Measurements from ENCODE around the gene MAG. TPM values are rescaled to one million over a fixed set of nuclear protein-coding genes. Genes with fewer than 3 reads are reported as not detected.

The MAG gene
- total RNA-seq, 4 donors from 2014 or later, result not detected

DNA sequence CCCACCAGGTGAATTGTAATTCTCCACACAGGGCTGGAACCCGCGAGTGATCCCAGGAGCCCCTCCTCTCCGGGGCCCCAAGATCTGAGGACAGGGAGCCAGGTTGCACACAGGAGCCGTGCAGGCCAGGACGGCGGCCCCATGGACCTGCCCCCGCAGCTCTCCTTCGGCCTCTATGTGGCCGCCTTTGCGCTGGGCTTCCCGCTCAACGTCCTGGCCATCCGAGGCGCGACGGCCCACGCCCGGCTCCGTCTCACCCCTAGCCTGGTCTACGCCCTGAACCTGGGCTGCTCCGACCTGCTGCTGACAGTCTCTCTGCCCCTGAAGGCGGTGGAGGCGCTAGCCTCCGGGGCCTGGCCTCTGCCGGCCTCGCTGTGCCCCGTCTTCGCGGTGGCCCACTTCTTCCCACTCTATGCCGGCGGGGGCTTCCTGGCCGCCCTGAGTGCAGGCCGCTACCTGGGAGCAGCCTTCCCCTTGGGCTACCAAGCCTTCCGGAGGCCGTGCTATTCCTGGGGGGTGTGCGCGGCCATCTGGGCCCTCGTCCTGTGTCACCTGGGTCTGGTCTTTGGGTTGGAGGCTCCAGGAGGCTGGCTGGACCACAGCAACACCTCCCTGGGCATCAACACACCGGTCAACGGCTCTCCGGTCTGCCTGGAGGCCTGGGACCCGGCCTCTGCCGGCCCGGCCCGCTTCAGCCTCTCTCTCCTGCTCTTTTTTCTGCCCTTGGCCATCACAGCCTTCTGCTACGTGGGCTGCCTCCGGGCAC is 59.6 kb downstream of the MAG start:
- 88% methylated on average over 46 of the region's 47 CpGs; no CpG with 5 or more reads in 1 of the 2 donors for WGBS, 2 donors (ENCODE audit: low coverage in 1 of 2)
- no peaks in the 10 kb centered on the region for H3K36me3 ChIP-seq
- no peak for TF ChIP-seq POLR2AphosphoS5 (IDR thresholded peaks at IDR 0.05)
- TF ChIP-seq, protein P1, sequence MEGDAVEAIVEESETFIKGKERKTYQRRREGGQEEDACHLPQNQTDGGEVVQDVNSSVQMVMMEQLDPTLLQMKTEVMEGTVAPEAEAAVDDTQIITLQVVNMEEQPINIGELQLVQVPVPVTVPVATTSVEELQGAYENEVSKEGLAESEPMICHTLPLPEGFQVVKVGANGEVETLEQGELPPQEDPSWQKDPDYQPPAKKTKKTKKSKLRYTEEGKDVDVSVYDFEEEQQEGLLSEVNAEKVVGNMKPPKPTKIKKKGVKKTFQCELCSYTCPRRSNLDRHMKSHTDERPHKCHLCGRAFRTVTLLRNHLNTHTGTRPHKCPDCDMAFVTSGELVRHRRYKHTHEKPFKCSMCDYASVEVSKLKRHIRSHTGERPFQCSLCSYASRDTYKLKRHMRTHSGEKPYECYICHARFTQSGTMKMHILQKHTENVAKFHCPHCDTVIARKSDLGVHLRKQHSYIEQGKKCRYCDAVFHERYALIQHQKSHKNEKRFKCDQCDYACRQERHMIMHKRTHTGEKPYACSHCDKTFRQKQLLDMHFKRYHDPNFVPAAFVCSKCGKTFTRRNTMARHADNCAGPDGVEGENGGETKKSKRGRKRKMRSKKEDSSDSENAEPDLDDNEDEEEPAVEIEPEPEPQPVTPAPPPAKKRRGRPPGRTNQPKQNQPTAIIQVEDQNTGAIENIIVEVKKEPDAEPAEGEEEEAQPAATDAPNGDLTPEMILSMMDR (IDR thresholded peaks at IDR 0.05), result no peak
- no peak for TF ChIP-seq POLR2A (IDR thresholded peaks at IDR 0.05)
- no peak for TF ChIP-seq EP300 (IDR thresholded peaks at IDR 0.05; ENCODE audit: low read depth)
- no peaks in the 10 kb centered on the region for H3K27me3 ChIP-seq
- no peak overlapping the region for H3K4me3 ChIP-seq
- H3K4me1 ChIP-seq, result no peaks in the 10 kb centered on the region
- DNase-seq, result no peak
- H3K27ac ChIP-seq, result no peak overlapping the region
- in situ Hi-C loops (cut with MboI; ENCODE audit: low pct_ligation_motif_present in 1 of 4, low pct_unique_long_range_greater_than_20kb in 1 of 4, low sequenced_read_pairs in 3 of 4) (loop anchor here in 3 of 4 donors (10.0 to 25.0 kb wide), 3 partner anchors 111 to 143 kb away; partner anchors contain the start of gene KRTDAP (in 2 of the 3)), intact Hi-C loops (cut with DNase I; ENCODE audit: low total_unique reads) (loop anchor here (5.0 kb wide), 1 partner anchor 146 kb away; no protein-coding TSS in a partner anchor)
- H3K9me3 ChIP-seq, result no peaks in the 10 kb centered on the region

DNA sequence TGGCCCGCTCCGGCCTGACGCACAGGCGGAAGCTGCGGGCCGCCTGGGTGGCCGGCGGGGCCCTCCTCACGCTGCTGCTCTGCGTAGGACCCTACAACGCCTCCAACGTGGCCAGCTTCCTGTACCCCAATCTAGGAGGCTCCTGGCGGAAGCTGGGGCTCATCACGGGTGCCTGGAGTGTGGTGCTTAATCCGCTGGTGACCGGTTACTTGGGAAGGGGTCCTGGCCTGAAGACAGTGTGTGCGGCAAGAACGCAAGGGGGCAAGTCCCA is 60.2 kb downstream of the MAG start:
- H3K4me1 ChIP-seq, result no peaks in the 10 kb centered on the region
- H3K4me3 ChIP-seq, result no peak overlapping the region
- no peaks in the 10 kb centered on the region for H3K27me3 ChIP-seq
- in situ Hi-C loops (cut with MboI; ENCODE audit: low pct_ligation_motif_present in 1 of 4, low pct_unique_long_range_greater_than_20kb in 1 of 4, low sequenced_read_pairs in 3 of 4), result loop anchor here in 3 of 4 donors (10.0 to 25.0 kb wide), 3 partner anchors 110 to 143 kb away; partner anchors contain the start of gene KRTDAP (in 2 of the 3)
- H3K27ac ChIP-seq, result no peak overlapping the region
- WGBS, 2 donors (ENCODE audit: low coverage in 1 of 2), result 84% methylated on average over 18 of the region's 18 CpGs; no CpG with 5 or more reads in 1 of the 2 donors
- intact Hi-C loops (cut with DNase I; ENCODE audit: low total_unique reads), result loop anchor here (5.0 kb wide), 1 partner anchor 145 kb away; no protein-coding TSS in a partner anchor
- H3K9me3 ChIP-seq, result no peaks in the 10 kb centered on the region
- TF ChIP-seq EP300 (IDR thresholded peaks at IDR 0.05; ENCODE audit: low read depth) (no peak), POLR2A (IDR thresholded peaks at IDR 0.05) (no peak)
- TF ChIP-seq, protein P1 (IDR thresholded peaks at IDR 0.05), result no peak
- no peaks in the 10 kb centered on the region for H3K36me3 ChIP-seq
- DNase-seq, result no peak

DNA sequence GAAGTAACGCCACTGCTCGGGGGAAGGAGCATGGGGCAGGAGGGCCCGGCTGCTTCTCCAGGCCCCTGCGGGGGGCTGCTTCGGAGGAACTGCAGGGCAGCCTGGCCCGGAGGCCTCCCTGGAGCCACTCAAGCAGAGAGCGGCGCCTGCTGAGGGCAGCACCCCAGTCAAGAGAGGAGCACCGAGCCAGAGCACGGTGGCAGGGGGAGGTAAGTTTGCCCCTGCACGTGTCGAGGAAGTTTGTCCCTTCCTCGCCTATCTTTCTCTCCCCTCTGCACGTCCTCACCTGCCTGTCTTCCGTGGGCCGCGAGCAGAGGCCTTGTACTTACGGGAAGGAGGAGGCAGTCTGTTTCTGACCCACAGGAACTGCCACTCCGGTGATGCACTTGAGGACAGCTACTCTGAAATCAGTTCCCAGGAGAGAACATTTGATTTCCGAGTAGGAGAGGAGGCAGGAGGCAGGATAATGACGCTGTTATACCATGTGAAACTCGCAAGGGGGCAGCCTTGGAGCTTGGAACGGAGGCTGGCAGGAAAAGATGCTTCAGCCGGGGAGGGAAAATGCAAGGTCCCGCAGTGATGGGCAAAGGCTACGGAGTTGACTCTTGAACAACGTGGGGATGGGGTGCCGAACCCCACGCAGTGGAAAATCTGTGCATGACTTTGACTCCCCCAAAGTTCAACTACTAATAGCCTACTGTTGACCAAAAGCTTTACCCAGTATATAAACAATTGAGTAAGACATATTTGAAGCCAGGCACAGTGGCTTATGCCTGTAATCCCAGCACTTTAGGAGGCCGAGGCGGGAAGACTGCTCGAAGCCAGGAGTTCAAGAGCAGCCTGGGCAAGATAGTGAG is 60.7 kb downstream of the MAG start:
- Histone ChIP-seq H3K9me3 (no peaks in the 10 kb centered on the region), H3K27me3 (no peaks in the 10 kb centered on the region), H3K4me3 (no peak overlapping the region), H3K4me1 (no peaks in the 10 kb centered on the region), H3K36me3 (no peaks in the 10 kb centered on the region), H3K27ac (no peak overlapping the region)
- TF ChIP-seq, protein P1 (IDR thresholded peaks at IDR 0.05), result peak; percentile 73 to 88 (median 78)
- TF ChIP-seq POLR2AphosphoS5 (IDR thresholded peaks at IDR 0.05), result no peak
- 0 to 24% methylated on average over 3 to 31 of the region's 32 CpGs for WGBS, 2 donors (ENCODE audit: low coverage in 1 of 2)
- in situ Hi-C loops (cut with MboI; ENCODE audit: low pct_ligation_motif_present in 1 of 4, low pct_unique_long_range_greater_than_20kb in 1 of 4, low sequenced_read_pairs in 3 of 4), result loop anchor here in 3 of 4 donors (10.0 to 25.0 kb wide), 3 partner anchors 110 to 142 kb away; partner anchors contain the start of gene KRTDAP (in 2 of the 3)
- intact Hi-C loops (cut with DNase I; ENCODE audit: low total_unique reads), result loop anchor here (5.0 kb wide), 1 partner anchor 145 kb away; no protein-coding TSS in a partner anchor
- peak; percentile 73 for DNase-seq

DNA sequence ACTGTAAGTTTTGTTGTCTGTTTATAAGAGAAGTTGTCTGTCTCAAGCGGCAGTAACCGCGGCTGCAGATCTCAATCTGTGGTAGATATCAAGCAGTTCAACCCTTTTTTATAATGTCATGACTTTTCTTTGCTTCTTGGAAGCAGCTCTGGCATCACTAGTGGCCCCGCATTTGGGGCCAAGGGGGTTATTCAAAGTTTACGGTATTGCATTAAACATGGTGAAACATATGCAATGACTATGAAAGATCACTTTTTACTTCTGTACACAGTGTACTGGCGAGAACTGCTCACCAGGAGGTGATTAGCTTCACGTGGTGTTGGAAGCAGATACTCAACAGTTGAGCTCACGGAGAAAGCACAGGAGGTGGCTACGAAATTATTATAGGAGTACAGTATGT is 61.7 kb downstream of the MAG start:
- 46 to 65% methylated on average over 9 of the region's 9 CpGs for WGBS, 2 donors (ENCODE audit: low coverage in 1 of 2)
- no peaks in the 10 kb centered on the region for H3K9me3 ChIP-seq
- in situ Hi-C loops (cut with MboI; ENCODE audit: low pct_ligation_motif_present in 1 of 4, low pct_unique_long_range_greater_than_20kb in 1 of 4, low sequenced_read_pairs in 3 of 4), result loop anchor here in 3 of 4 donors (10.0 to 25.0 kb wide), 3 partner anchors 109 to 141 kb away; partner anchors contain the start of gene KRTDAP (in 2 of the 3)
- H3K27ac ChIP-seq, result no peak overlapping the region
- H3K36me3 ChIP-seq, result no peaks in the 10 kb centered on the region
- TF ChIP-seq, protein P1 (IDR thresholded peaks at IDR 0.05), result no peak
- TF ChIP-seq EP300 (IDR thresholded peaks at IDR 0.05; ENCODE audit: low read depth) (no peak), POLR2AphosphoS5 (IDR thresholded peaks at IDR 0.05) (no peak), POLR2A (IDR thresholded peaks at IDR 0.05) (no peak)
- H3K27me3 ChIP-seq, result no peaks in the 10 kb centered on the region
- DNase-seq, result no peak
- H3K4me3 ChIP-seq, result no peak overlapping the region
- no peaks in the 10 kb centered on the region for H3K4me1 ChIP-seq
- intact Hi-C loops (cut with DNase I; ENCODE audit: low total_unique reads), result loop anchor here (5.0 kb wide), 1 partner anchor 144 kb away; no protein-coding TSS in a partner anchor

All from transverse colon (tissue), 4 donors.